HG02884 (cell line): ENCODE measurements around the gene ZNF749.
A peak's percentile ranks its signal among the peaks of the same experiment; 100 is the strongest.
"Not testable (repeated sequence)": the region's sequence is repeated elsewhere in the genome, so short reads cannot be mapped to it uniquely, and the experiment has no call there.

ENCODE experiments used
- ATAC-seq: cut with Tn5 transposase; IDR thresholded peaks from one replicate; pipeline ENCODE4 v1.9.1; 2021; ENCODE audit warnings: mild to moderate bottlenecking, moderate library complexity; ENCODE audit not compliant: unreplicated experiment

The ZNF749 gene

GRCh38 chr19:57465680-57466381 is 30.7 kb downstream of the ZNF749 start:
- ATAC-seq: no peak

GRCh38 chr19:57466489-57466888 is 31.4 kb downstream of the ZNF749 start:
- no peak for ATAC-seq

GRCh38 chr19:57473646-57474045 is 38.5 kb downstream of the ZNF749 start:
- no peak for ATAC-seq

GRCh38 chr19:57477191-57478008 is 42.3 kb downstream of the ZNF749 start, which contains the start of gene ZNF772:
Gene ZNF772, minus strand, starts transcription at chr19:57477566. Its CDS starts 257 bp downstream, at chr19:57477309.
- ATAC-seq: peak; percentile 92

GRCh38 chr19:57487477-57488298 is 52.6 kb downstream of the ZNF749 start, which contains the start of gene ZNF419:
Gene ZNF419, plus strand, starts transcription at chr19:57487750. Its CDS starts 201 bp downstream, at chr19:57487951.
- peak; percentile 87 for ATAC-seq

- not testable (repeated sequence) for ATAC-seq
Observed at GRCh38 chr19:57488299-57488644, 53.1 kb downstream of the ZNF749 start.
